ENCODE results near the gene ARFIP2.

The ARFIP2 gene

GRCh38 chr11:6505577-6506240 is 24.6 kb upstream of the ARFIP2 start:
- Histone ChIP-seq H3K4me3 (no peak overlapping the region), H3K9ac (ENCODE audit: insufficient read length) (no peak overlapping the region), H3K9me3 (ENCODE audit: low read depth, low read length) (no peaks in the 10 kb centered on the region), H3K36me3 (ENCODE audit: insufficient read depth, low read length) (peaks cover 21% of the 10 kb centered on the region), H3K27ac (peak overlapping the region; percentile 4; the same call in 1 of the 2 replicates)
- DNase-seq (ENCODE audit: low read depth, low spot score): peak; percentile 42
- TF ChIP-seq POLR2AphosphoS5 (IDR thresholded peaks at IDR 0.05; ENCODE audit: borderline replicate concordance, low read depth, low read length): no peak
- TF ChIP-seq FOXP2 (optimal IDR thresholded peaks at IDR 0.05; ENCODE audit: control extremely low read depth, extremely low read length, insufficient read depth): no peak
- TF ChIP-seq EZH2 (IDR thresholded peaks at IDR 0.05): no peak

GRCh38 chr11:6504166-6504565 is 23.0 kb upstream of the ARFIP2 start:
- Histone ChIP-seq H3K27ac (no peak overlapping the region), H3K36me3 (ENCODE audit: insufficient read depth, low read length) (peaks cover 12% of the 10 kb centered on the region), H3K9me3 (ENCODE audit: low read depth, low read length) (no peaks in the 10 kb centered on the region), H3K9ac (ENCODE audit: insufficient read length) (no peak overlapping the region), H3K4me3 (no peak overlapping the region)
- no peak for TF ChIP-seq POLR2AphosphoS5 (IDR thresholded peaks at IDR 0.05; ENCODE audit: borderline replicate concordance, low read depth, low read length)
- TF ChIP-seq FOXP2 (optimal IDR thresholded peaks at IDR 0.05; ENCODE audit: control extremely low read depth, extremely low read length, insufficient read depth): no peak
- no peak for TF ChIP-seq EZH2 (IDR thresholded peaks at IDR 0.05)
- DNase-seq (ENCODE audit: low read depth, low spot score): no peak

- H3K27ac ChIP-seq: no peak overlapping the region
- no peak overlapping the region for H3K9ac ChIP-seq (ENCODE audit: insufficient read length)
- H3K36me3 ChIP-seq (ENCODE audit: insufficient read depth, low read length): peaks cover 11% of the 10 kb centered on the region
- no peaks in the 10 kb centered on the region for H3K9me3 ChIP-seq (ENCODE audit: low read depth, low read length)
- no peak for DNase-seq (ENCODE audit: low read depth, low spot score)
- H3K4me3 ChIP-seq: no peak overlapping the region
- TF ChIP-seq FOXP2 (optimal IDR thresholded peaks at IDR 0.05; ENCODE audit: control extremely low read depth, extremely low read length, insufficient read depth): no peak
- no peak for TF ChIP-seq EZH2 (IDR thresholded peaks at IDR 0.05)
- TF ChIP-seq POLR2AphosphoS5 (IDR thresholded peaks at IDR 0.05; ENCODE audit: borderline replicate concordance, low read depth, low read length): no peak
Observed at GRCh38 chr11:6502382-6502781, 21.3 kb upstream of the ARFIP2 start.

GRCh38 chr11:6498544-6498943 is 17.4 kb upstream of the ARFIP2 start:
- TF ChIP-seq FOXP2 (optimal IDR thresholded peaks at IDR 0.05; ENCODE audit: control extremely low read depth, extremely low read length, insufficient read depth): no peak
- TF ChIP-seq EZH2 (IDR thresholded peaks at IDR 0.05): no peak
- TF ChIP-seq POLR2AphosphoS5 (IDR thresholded peaks at IDR 0.05; ENCODE audit: borderline replicate concordance, low read depth, low read length): no peak
- Histone ChIP-seq H3K36me3 (ENCODE audit: insufficient read depth, low read length) (peaks cover 15% of the 10 kb centered on the region), H3K4me3 (no peak overlapping the region), H3K27ac (no peak overlapping the region), H3K9ac (ENCODE audit: insufficient read length) (no peak overlapping the region), H3K9me3 (ENCODE audit: low read depth, low read length) (no peaks in the 10 kb centered on the region)
- DNase-seq (ENCODE audit: low read depth, low spot score): no peak

- no peak overlapping the region for H3K9ac ChIP-seq (ENCODE audit: insufficient read length)
- no peak for TF ChIP-seq FOXP2 (optimal IDR thresholded peaks at IDR 0.05; ENCODE audit: control extremely low read depth, extremely low read length, insufficient read depth)
- TF ChIP-seq EZH2 (IDR thresholded peaks at IDR 0.05): no peak
- no peak for TF ChIP-seq POLR2AphosphoS5 (IDR thresholded peaks at IDR 0.05; ENCODE audit: borderline replicate concordance, low read depth, low read length)
- DNase-seq (ENCODE audit: low read depth, low spot score): no peak
Observed at GRCh38 chr11:6498121-6498520, 17.0 kb upstream of the ARFIP2 start.

GRCh38 chr11:6497069-6497839 is 16.1 kb upstream of the ARFIP2 start, which contains the start of gene DNHD1:
DNHD1 (plus strand) TSS chr11:6497280; CDS start chr11:6498216, 936 bp downstream.
- H3K9me3 ChIP-seq (ENCODE audit: low read depth, low read length): no peaks in the 10 kb centered on the region
- TF ChIP-seq FOXP2 (optimal IDR thresholded peaks at IDR 0.05; ENCODE audit: control extremely low read depth, extremely low read length, insufficient read depth) (no peak), EZH2 (IDR thresholded peaks at IDR 0.05) (no peak), POLR2AphosphoS5 (IDR thresholded peaks at IDR 0.05; ENCODE audit: borderline replicate concordance, low read depth, low read length) (no peak)
- H3K9ac ChIP-seq (ENCODE audit: insufficient read length): no peak within 1 kb of the TSS
- H3K4me3 ChIP-seq: no peak within 1 kb of the TSS
- peaks cover 20% of the 10 kb centered on the region for H3K36me3 ChIP-seq (ENCODE audit: insufficient read depth, low read length)
- no peak for DNase-seq (ENCODE audit: low read depth, low spot score)
- H3K27ac ChIP-seq: no peak within 1 kb of the TSS

More at GRCh38 chr11:6498121-6498520, 17.0 kb upstream of the ARFIP2 start:
- Histone ChIP-seq H3K36me3 (ENCODE audit: insufficient read depth, low read length) (peaks cover 16% of the 10 kb centered on the region), H3K4me3 (no peak overlapping the region), H3K27ac (no peak overlapping the region), H3K9me3 (ENCODE audit: low read depth, low read length) (no peaks in the 10 kb centered on the region)

GRCh38 chr11:6489306-6489705 is 8.2 kb upstream of the ARFIP2 start:
- no peak for TF ChIP-seq EZH2 (IDR thresholded peaks at IDR 0.05)
- TF ChIP-seq FOXP2 (optimal IDR thresholded peaks at IDR 0.05; ENCODE audit: control extremely low read depth, extremely low read length, insufficient read depth): no peak
- TF ChIP-seq POLR2AphosphoS5 (IDR thresholded peaks at IDR 0.05; ENCODE audit: borderline replicate concordance, low read depth, low read length): no peak
- H3K9me3 ChIP-seq (ENCODE audit: low read depth, low read length): no peaks in the 10 kb centered on the region
- H3K4me3 ChIP-seq: no peak overlapping the region
- DNase-seq (ENCODE audit: low read depth, low spot score): no peak
- H3K36me3 ChIP-seq (ENCODE audit: insufficient read depth, low read length): peaks cover 74% of the 10 kb centered on the region
- H3K9ac ChIP-seq (ENCODE audit: insufficient read length): no peak overlapping the region
- no peak overlapping the region for H3K27ac ChIP-seq

GRCh38 chr11:6488821-6489220 is 7.7 kb upstream of the ARFIP2 start:
- Histone ChIP-seq H3K36me3 (ENCODE audit: insufficient read depth, low read length) (peaks cover 77% of the 10 kb centered on the region), H3K9ac (ENCODE audit: insufficient read length) (no peak overlapping the region), H3K27ac (no peak overlapping the region), H3K4me3 (no peak overlapping the region), H3K9me3 (ENCODE audit: low read depth, low read length) (no peaks in the 10 kb centered on the region)
- no peak for DNase-seq (ENCODE audit: low read depth, low spot score)
- TF ChIP-seq EZH2 (IDR thresholded peaks at IDR 0.05) (no peak), POLR2AphosphoS5 (IDR thresholded peaks at IDR 0.05; ENCODE audit: borderline replicate concordance, low read depth, low read length) (no peak), FOXP2 (optimal IDR thresholded peaks at IDR 0.05; ENCODE audit: control extremely low read depth, extremely low read length, insufficient read depth) (no peak)

Measured in SK-N-MC (cell line).